ENCODE results near the gene SLC25A48. TPM values are rescaled to one million over a fixed set of nuclear protein-coding genes. Genes with fewer than 3 reads are reported as not detected.

Gene SLC25A48
- total and polyA plus RNA-seq, 7 donors = 1.6 to 7.2 (median 1.9) TPM; not detected in 4

DNA sequence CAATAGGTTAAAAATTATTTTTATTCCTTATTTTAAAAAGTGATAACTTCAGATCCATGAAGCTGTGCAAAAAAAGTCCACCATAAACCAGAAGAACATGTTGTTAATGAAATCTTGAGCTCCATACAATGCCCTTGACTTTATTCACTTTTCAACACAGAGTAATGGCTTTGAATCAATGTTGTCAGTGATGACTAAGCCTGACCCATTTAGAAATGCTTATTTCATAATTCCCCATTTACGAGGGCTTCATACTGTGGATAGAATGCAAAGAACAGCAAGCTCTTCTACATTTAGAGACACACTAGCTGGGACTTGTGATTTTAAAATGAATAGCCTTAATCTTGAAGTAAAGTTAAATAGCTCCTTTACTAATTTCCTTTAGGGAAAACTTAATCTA lies 86.9 kb downstream of the SLC25A48 start:
- H3K27me3 ChIP-seq = peaks cover 0 to 15% (median 4%) of the 10 kb centered on the region in 3 donors
- H3K36me3 ChIP-seq = no peaks in the 10 kb centered on the region
- no peaks in the 10 kb centered on the region for H3K4me1 ChIP-seq
- DNase-seq = no peak
- H3K9me3 ChIP-seq = no peaks in the 10 kb centered on the region
- H3K4me3 ChIP-seq = no peak overlapping the region
- intact Hi-C loops (cut with DNase I) = no loop called here
- no peak overlapping the region for H3K27ac ChIP-seq
- WGBS, 2 donors = 44 to 58% methylated on average over 1 of the region's 1 CpG
- TF ChIP-seq CTCF (IDR thresholded peaks at IDR 0.05) (no peak), POLR2A (IDR thresholded peaks at IDR 0.05) (no peak), POLR2AphosphoS5 (IDR thresholded peaks at IDR 0.05) (no peak), EP300 (IDR thresholded peaks at IDR 0.05) (no peak)

DNA sequence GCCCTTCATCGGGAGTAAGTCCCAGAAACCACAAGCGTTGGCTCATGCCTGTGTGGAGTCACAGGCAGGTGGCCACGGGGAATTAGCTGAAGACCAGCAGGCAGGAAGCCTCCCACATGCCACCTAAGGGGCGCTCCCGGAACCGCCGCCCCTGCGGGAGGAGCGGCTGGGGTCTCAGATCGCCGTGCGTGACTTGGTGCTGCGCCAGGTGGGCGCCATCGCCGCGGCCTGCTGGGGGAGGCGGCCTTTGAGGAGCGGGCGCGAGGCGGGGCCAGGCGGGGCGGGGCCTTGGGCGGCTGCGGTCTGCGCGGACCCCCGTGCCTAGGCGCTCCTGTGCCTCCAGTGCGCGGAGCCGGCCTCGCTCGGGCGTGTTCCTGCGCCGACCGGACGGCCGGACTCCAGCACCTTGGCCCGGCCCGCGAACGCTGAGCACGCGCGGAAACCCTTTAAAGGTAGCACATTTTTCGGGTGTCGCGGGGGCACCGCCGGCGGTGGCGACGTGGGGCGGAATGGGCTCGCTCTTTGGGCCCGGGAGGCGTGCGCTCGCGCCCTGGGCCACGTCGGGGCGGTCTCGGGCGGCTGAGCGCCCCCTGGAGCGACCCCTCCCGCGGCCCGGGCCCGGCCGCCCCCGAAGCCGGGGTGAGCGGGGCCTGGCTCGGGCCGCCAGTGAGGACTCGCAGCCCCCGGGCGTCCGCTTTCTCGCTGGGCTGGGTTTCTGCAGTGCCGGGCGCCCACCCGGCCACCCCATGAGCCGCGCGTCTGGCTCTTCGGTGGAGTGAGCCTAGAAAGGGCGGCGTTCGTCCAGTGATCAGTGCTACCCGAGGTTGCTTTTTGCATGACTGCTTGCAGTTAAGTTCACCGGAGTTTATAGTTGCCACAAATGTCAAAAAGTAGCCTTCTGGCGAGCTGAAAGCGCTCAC lies 95.8 kb downstream of the SLC25A48 start:
- WGBS, 2 donors = 4 to 6% methylated on average over 99 of the region's 99 CpGs
- H3K4me3 ChIP-seq = peak overlapping the region in 3 of 4 donors; percentile 29 to 46 (median 45)
- intact Hi-C loops (cut with DNase I) = no loop called here
- DNase-seq = no peak
- H3K4me1 ChIP-seq = peaks cover 0 to 13% (median 9%) of the 10 kb centered on the region in 4 donors
- H3K27me3 ChIP-seq = peaks cover 16 to 59% (median 27%) of the 10 kb centered on the region in 3 donors
- no peaks in the 10 kb centered on the region for H3K36me3 ChIP-seq
- no peaks in the 10 kb centered on the region for H3K9me3 ChIP-seq
- TF ChIP-seq POLR2A (IDR thresholded peaks at IDR 0.05) = no peak
- no peak for TF ChIP-seq EP300 (IDR thresholded peaks at IDR 0.05)
- TF ChIP-seq CTCF (IDR thresholded peaks at IDR 0.05) = no peak
- H3K27ac ChIP-seq = no peak overlapping the region

DNA sequence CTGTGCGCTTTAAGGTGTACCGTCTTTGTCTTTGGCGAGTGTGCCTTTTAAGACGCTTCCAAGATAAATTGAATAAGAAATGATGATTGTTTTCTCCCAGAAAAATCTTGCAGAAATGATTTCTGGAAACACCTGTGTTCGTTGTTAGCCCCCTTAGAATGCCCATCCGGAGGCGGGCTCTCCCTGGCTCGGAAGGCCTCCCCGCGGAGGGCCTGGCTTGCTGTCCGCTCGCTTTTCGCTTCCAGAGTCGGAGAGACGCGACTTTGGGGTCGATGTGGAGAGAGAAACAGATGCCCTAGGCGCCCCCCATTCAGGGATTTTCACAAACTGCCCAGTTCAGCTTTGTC lies 96.5 kb downstream of the SLC25A48 start:
- Histone ChIP-seq H3K27me3 (peaks cover 16 to 59% (median 27%) of the 10 kb centered on the region in 3 donors), H3K4me3 (peak overlapping the region in 1 of 4 donors; percentile 45)

GRCh38 chr5:135934939-135935338 lies 100.5 kb downstream of the SLC25A48 start:
- Histone ChIP-seq H3K27ac (no peak overlapping the region), H3K4me3 (no peak overlapping the region), H3K36me3 (no peaks in the 10 kb centered on the region), H3K4me1 (peaks cover 0 to 10% (median 8%) of the 10 kb centered on the region in 4 donors), H3K27me3 (peaks cover 12 to 26% (median 13%) of the 10 kb centered on the region in 3 donors), H3K9me3 (no peaks in the 10 kb centered on the region)
- TF ChIP-seq EP300 (IDR thresholded peaks at IDR 0.05) (no peak), CTCF (IDR thresholded peaks at IDR 0.05) (no peak), POLR2A (IDR thresholded peaks at IDR 0.05) (no peak), POLR2AphosphoS5 (IDR thresholded peaks at IDR 0.05) (no peak)
- intact Hi-C loops (cut with DNase I) = no loop called here
- 80 to 83% methylated on average over 3 of the region's 3 CpGs for WGBS, 2 donors
- DNase-seq = no peak

More for the DNA sequence above, 96.5 kb downstream of the SLC25A48 start:
- DNase-seq = no peak
- no peak for TF ChIP-seq POLR2AphosphoS5 (IDR thresholded peaks at IDR 0.05)
- no peak for TF ChIP-seq CTCF (IDR thresholded peaks at IDR 0.05)
- no peak for TF ChIP-seq EP300 (IDR thresholded peaks at IDR 0.05)
- no peak for TF ChIP-seq POLR2A (IDR thresholded peaks at IDR 0.05)
- WGBS, 2 donors = 32 to 69% methylated on average over 18 of the region's 18 CpGs
- H3K36me3 ChIP-seq = no peaks in the 10 kb centered on the region
- intact Hi-C loops (cut with DNase I) = no loop called here
- H3K4me1 ChIP-seq = peaks cover 0 to 13% (median 9%) of the 10 kb centered on the region in 4 donors
- no peaks in the 10 kb centered on the region for H3K9me3 ChIP-seq
- no peak overlapping the region for H3K27ac ChIP-seq
